ENCODE measurements around the gene NWD2.

The NWD2 gene

DNA sequence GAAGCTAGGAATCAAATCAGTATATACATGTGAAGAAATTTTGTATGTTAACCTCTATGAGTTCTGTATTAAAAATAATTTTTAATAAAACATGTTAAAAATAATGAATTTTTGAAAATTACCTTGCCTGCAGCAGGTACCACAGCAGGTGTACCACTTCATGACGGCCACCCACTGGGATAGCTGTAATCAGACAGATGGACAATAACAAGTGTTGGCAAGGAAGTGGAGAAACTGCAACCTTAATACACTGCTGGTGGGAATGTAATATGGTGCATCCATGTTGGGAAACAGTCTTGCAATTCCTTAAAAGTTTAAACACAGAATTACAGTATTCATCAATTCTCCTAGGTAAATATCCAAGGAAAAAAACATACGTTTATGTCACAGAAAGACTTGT lies 232.1 kb downstream of the NWD2 start:
- TF ChIP-seq POLR2AphosphoS5 (IDR thresholded peaks at IDR 0.05; ENCODE audit: low read depth, low read length) (no peak), TAF1 (IDR thresholded peaks at IDR 0.05; ENCODE audit: borderline replicate concordance, insufficient read depth, low read length) (no peak), FOXP2 (optimal IDR thresholded peaks at IDR 0.05; ENCODE audit: borderline replicate concordance, extremely low read depth, extremely low read length, insufficient read depth) (no peak), SIN3A (IDR thresholded peaks at IDR 0.05; ENCODE audit: borderline replicate concordance, insufficient read depth, low read length) (no peak)
- TF ChIP-seq, protein P1, sequence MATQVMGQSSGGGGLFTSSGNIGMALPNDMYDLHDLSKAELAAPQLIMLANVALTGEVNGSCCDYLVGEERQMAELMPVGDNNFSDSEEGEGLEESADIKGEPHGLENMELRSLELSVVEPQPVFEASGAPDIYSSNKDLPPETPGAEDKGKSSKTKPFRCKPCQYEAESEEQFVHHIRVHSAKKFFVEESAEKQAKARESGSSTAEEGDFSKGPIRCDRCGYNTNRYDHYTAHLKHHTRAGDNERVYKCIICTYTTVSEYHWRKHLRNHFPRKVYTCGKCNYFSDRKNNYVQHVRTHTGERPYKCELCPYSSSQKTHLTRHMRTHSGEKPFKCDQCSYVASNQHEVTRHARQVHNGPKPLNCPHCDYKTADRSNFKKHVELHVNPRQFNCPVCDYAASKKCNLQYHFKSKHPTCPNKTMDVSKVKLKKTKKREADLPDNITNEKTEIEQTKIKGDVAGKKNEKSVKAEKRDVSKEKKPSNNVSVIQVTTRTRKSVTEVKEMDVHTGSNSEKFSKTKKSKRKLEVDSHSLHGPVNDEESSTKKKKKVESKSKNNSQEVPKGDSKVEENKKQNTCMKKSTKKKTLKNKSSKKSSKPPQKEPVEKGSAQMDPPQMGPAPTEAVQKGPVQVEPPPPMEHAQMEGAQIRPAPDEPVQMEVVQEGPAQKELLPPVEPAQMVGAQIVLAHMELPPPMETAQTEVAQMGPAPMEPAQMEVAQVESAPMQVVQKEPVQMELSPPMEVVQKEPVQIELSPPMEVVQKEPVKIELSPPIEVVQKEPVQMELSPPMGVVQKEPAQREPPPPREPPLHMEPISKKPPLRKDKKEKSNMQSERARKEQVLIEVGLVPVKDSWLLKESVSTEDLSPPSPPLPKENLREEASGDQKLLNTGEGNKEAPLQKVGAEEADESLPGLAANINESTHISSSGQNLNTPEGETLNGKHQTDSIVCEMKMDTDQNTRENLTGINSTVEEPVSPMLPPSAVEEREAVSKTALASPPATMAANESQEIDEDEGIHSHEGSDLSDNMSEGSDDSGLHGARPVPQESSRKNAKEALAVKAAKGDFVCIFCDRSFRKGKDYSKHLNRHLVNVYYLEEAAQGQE (IDR thresholded peaks at IDR 0.05; ENCODE audit: insufficient read depth in 1 of 2, low read depth in 2 of 2, low read length in 2 of 2) = no peak

DNA sequence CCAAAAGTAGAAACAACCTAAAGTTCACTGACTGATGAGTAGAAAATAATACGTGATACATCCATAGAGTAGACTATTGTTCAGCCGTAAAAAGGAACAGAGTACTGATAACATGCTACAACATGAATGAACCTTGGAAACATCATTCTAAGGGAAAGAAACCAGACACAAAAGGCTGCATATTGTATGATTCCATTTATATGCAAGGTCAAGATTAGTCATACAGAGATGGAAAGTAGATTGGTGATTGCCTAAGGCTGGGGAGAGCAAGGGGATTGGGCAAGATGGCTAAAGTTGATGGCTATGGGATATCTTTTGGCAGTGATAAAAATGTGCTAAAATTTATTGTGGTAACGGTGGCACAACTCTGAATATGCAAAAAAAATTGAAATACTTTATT lies 232.6 kb downstream of the NWD2 start:
- TF ChIP-seq POLR2AphosphoS5 (IDR thresholded peaks at IDR 0.05; ENCODE audit: low read depth, low read length) = no peak
- TF ChIP-seq TAF1 (IDR thresholded peaks at IDR 0.05; ENCODE audit: borderline replicate concordance, insufficient read depth, low read length) = no peak
- TF ChIP-seq FOXP2 (optimal IDR thresholded peaks at IDR 0.05; ENCODE audit: borderline replicate concordance, extremely low read depth, extremely low read length, insufficient read depth) = no peak
- TF ChIP-seq, protein P1 (IDR thresholded peaks at IDR 0.05; ENCODE audit: insufficient read depth in 1 of 2, low read depth in 2 of 2, low read length in 2 of 2) = no peak
- no peak for TF ChIP-seq SIN3A (IDR thresholded peaks at IDR 0.05; ENCODE audit: borderline replicate concordance, insufficient read depth, low read length)

DNA sequence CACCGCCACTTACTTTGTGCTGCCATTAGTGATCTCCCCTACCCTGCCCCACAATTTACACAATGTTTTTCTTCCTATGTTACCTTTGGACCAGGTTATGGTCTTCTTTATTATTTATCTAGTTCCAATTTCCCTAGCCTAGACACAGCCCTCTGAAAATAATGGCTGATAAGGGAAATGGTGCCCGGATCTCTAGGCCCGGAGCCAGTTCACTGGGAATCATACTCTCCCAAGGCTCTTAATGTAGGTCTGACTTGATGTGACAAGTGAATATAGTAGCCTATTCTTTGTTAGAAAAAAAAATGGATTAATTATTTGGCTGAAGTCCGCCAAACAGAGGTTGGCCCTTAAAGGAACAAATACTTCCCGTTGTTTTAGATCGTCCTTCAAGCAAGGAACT lies 233.6 kb downstream of the NWD2 start:
- TF ChIP-seq POLR2AphosphoS5 (IDR thresholded peaks at IDR 0.05; ENCODE audit: low read depth, low read length) = no peak
- no peak for TF ChIP-seq TAF1 (IDR thresholded peaks at IDR 0.05; ENCODE audit: borderline replicate concordance, insufficient read depth, low read length)
- TF ChIP-seq SIN3A (IDR thresholded peaks at IDR 0.05; ENCODE audit: borderline replicate concordance, insufficient read depth, low read length) = no peak
- TF ChIP-seq FOXP2 (optimal IDR thresholded peaks at IDR 0.05; ENCODE audit: borderline replicate concordance, extremely low read depth, extremely low read length, insufficient read depth) = no peak
- TF ChIP-seq, protein P1 (IDR thresholded peaks at IDR 0.05; ENCODE audit: insufficient read depth in 1 of 2, low read depth in 2 of 2, low read length in 2 of 2) = no peak

- TF ChIP-seq, protein P1 (IDR thresholded peaks at IDR 0.05; ENCODE audit: insufficient read depth in 1 of 2, low read depth in 2 of 2, low read length in 2 of 2) = no peak
- TF ChIP-seq FOXP2 (optimal IDR thresholded peaks at IDR 0.05; ENCODE audit: borderline replicate concordance, extremely low read depth, extremely low read length, insufficient read depth) (no peak), POLR2AphosphoS5 (IDR thresholded peaks at IDR 0.05; ENCODE audit: low read depth, low read length) (no peak), TAF1 (IDR thresholded peaks at IDR 0.05; ENCODE audit: borderline replicate concordance, insufficient read depth, low read length) (no peak), SIN3A (IDR thresholded peaks at IDR 0.05; ENCODE audit: borderline replicate concordance, insufficient read depth, low read length) (no peak)
Observed at GRCh38 chr4:37480509-37480908, 236.0 kb downstream of the NWD2 start.

All from PFSK-1 (cell line).